Sigmoid colon (tissue), 4 donors: ENCODE data around the gene ADARB2.

Experiments used
- EP300 ChIP-seq, 4 donors: sonication (generic); formaldehyde crosslinking; IDR thresholded peaks; one replicate each; pipeline ENCODE4 v1.6.1; 2017; ENCODE audit warnings: antibody characterized with exemption in 4 of 4
- POLR2A ChIP-seq, 2 donors: fragments of 450-650 bp; IDR thresholded peaks; one replicate each; pipeline ENCODE4 v1.6.1; 2016; ENCODE audit warnings: antibody characterized with exemption in 2 of 2, mild to moderate bottlenecking in 2 of 2, moderate library complexity in 2 of 2
- POLR2AphosphoS5 ChIP-seq, 4 donors: sonication (generic); formaldehyde crosslinking; IDR thresholded peaks; one replicate each; pipeline ENCODE4 v1.6.1; 2017; ENCODE audit warnings: antibody characterized with exemption in 4 of 4
- TF ChIP-seq, protein P1 (sequence below), 4 experiments: fragments of 450-650 bp in 3 of 4; fragments of 200-600 bp in 1 of 4; IDR thresholded peaks; one replicate each; pipeline ENCODE4 v1.5.1; 2016 to 2019; ENCODE audit warnings: antibody characterized with exemption in 4 of 4, mild to moderate bottlenecking in 3 of 4, moderate library complexity in 2 of 4

DNA sequence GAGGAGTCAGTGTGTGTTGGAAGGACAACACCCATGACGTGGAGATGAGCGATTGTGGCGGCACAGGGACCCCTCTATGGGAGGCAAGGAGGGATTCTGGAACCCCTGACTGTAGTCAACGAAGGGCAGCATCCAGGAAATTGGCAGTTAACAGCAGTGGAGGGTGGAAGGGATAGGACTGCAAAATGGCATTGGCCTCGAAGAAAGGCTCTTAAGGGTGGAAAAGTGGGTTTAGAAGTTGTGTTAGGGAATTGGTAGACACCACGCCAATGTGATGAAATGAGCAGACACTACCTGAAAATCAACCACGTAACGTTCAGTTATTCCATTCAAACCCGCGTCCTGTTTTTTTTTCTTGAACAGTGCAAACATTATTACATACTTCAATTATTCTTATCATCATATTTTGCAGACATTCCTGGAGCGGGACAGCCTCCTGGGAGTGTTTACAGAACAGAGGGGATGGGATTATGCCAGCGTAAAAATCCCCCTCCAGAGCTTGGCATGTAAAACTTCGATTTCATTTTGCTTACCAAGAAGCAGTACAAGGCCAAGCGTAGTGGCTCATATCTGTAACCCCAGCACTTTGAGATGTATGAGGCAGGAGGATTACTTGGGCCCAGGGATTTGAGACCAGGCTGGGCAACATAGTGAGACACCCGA is 409.0 kb downstream of the ADARB2 start:
- TF ChIP-seq, protein P1, sequence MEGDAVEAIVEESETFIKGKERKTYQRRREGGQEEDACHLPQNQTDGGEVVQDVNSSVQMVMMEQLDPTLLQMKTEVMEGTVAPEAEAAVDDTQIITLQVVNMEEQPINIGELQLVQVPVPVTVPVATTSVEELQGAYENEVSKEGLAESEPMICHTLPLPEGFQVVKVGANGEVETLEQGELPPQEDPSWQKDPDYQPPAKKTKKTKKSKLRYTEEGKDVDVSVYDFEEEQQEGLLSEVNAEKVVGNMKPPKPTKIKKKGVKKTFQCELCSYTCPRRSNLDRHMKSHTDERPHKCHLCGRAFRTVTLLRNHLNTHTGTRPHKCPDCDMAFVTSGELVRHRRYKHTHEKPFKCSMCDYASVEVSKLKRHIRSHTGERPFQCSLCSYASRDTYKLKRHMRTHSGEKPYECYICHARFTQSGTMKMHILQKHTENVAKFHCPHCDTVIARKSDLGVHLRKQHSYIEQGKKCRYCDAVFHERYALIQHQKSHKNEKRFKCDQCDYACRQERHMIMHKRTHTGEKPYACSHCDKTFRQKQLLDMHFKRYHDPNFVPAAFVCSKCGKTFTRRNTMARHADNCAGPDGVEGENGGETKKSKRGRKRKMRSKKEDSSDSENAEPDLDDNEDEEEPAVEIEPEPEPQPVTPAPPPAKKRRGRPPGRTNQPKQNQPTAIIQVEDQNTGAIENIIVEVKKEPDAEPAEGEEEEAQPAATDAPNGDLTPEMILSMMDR (IDR thresholded peaks at IDR 0.05) = no peak
- no peak for TF ChIP-seq POLR2A (IDR thresholded peaks at IDR 0.05)
- no peak for TF ChIP-seq EP300 (IDR thresholded peaks at IDR 0.05)
- TF ChIP-seq POLR2AphosphoS5 (IDR thresholded peaks at IDR 0.05) = no peak
